Measurements from ENCODE around the gene SYT8.
"Not testable (repeated sequence)": the region's sequence is repeated elsewhere in the genome, so short reads cannot be mapped to it uniquely, and the experiment has no call there.

Gene SYT8

GRCh38 chr11:1880746-1881441 lies 46.1 kb downstream of the SYT8 start:
- no peak for TF ChIP-seq CTCF (IDR thresholded peaks at IDR 0.05; ENCODE audit: insufficient read depth, low read depth, low read length, missing control alignments)
- DNase-seq (ENCODE audit: low read depth), result no peak
- no peak overlapping the region for H3K4me3 ChIP-seq (ENCODE audit: low read depth, low read length)

GRCh38 chr11:1881442-1882264 lies 46.9 kb downstream of the SYT8 start:
- TF ChIP-seq CTCF (IDR thresholded peaks at IDR 0.05; ENCODE audit: insufficient read depth, low read depth, low read length, missing control alignments), result no peak
- no peak for DNase-seq (ENCODE audit: low read depth)
- H3K4me3 ChIP-seq (ENCODE audit: low read depth, low read length), result no peak overlapping the region

- TF ChIP-seq CTCF (IDR thresholded peaks at IDR 0.05; ENCODE audit: insufficient read depth, low read depth, low read length, missing control alignments), result peak; percentile 88
- H3K4me3 ChIP-seq (ENCODE audit: low read depth, low read length), result no peak overlapping the region
- DNase-seq (ENCODE audit: low read depth), result peak; percentile 82
These were observed 47.8 kb downstream of the SYT8 start for GRCh38 chr11:1882265-1883238.

GRCh38 chr11:1883346-1884302 lies 48.8 kb downstream of the SYT8 start:
- no peak for DNase-seq (ENCODE audit: low read depth)
- TF ChIP-seq CTCF (IDR thresholded peaks at IDR 0.05; ENCODE audit: insufficient read depth, low read depth, low read length, missing control alignments), result no peak

GRCh38 chr11:1884303-1884700 lies 49.5 kb downstream of the SYT8 start:
- no peak overlapping the region for H3K4me3 ChIP-seq (ENCODE audit: low read depth, low read length)
- no peak for TF ChIP-seq CTCF (IDR thresholded peaks at IDR 0.05; ENCODE audit: insufficient read depth, low read depth, low read length, missing control alignments)
- no peak for DNase-seq (ENCODE audit: low read depth)

More at GRCh38 chr11:1883346-1884302, 48.8 kb downstream of the SYT8 start:
- no peak overlapping the region for H3K4me3 ChIP-seq (ENCODE audit: low read depth, low read length)

- H3K4me3 ChIP-seq (ENCODE audit: low read depth, low read length); DNase-seq (ENCODE audit: low read depth): not testable (repeated sequence)
These were observed 51.8 kb downstream of the SYT8 start for GRCh38 chr11:1886551-1886950.

Data from GM12865 (cell line).